Liver (tissue), 9 donors: ENCODE measurements around the gene ST6GALNAC4. TPM values are rescaled to one million over a fixed set of nuclear protein-coding genes. Genes with fewer than 3 reads are reported as not detected.

Experiments
- DNase-seq: peaks from one replicate; pipeline ENCODE4 v3.0.0-alpha.2; 2017; ENCODE audit warnings: low spot score
- H3K27ac ChIP-seq, 2 donors: one replicate each; pipeline ENCODE4 v1.7.0; 2013; ENCODE audit warnings: inconsistent platforms in 2 of 2, low read length in 2 of 2, control low read depth in 1 of 2, low read depth in 1 of 2, mild to moderate bottlenecking in 1 of 2
- H3K27me3 ChIP-seq, 4 donors: one replicate each; pipeline versions ENCODE4 v1.6.1 to v1.7.0; 2013; ENCODE audit warnings: low read length in 3 of 4, inconsistent platforms in 1 of 4, mild to moderate bottlenecking in 1 of 4, moderate library complexity in 1 of 4; ENCODE audit not compliant: control insufficient read depth in 4 of 4, insufficient read depth in 4 of 4
- H3K36me3 ChIP-seq, 4 donors: one replicate each; pipeline versions ENCODE4 v1.6.1 to v1.7.0; 2013; ENCODE audit warnings: low read length in 3 of 4, mild to moderate bottlenecking in 3 of 4, low read depth in 1 of 4, moderate library complexity in 1 of 4; ENCODE audit not compliant: control insufficient read depth in 4 of 4, insufficient read depth in 3 of 4
- H3K4me1 ChIP-seq, 4 donors: one replicate each; pipeline versions ENCODE4 v1.6.1 to v1.7.0; 2013; ENCODE audit warnings: low read length in 3 of 4, mild to moderate bottlenecking in 3 of 4, moderate library complexity in 1 of 4; ENCODE audit not compliant: control insufficient read depth in 4 of 4, insufficient read depth in 4 of 4
- H3K4me3 ChIP-seq, 3 donors: one replicate each; pipeline versions ENCODE4 v1.6.1 to v1.7.0; 2013; ENCODE audit warnings: low read length in 3 of 3, control low read depth in 1 of 3, low read depth in 1 of 3, mild to moderate bottlenecking in 1 of 3
- H3K9ac ChIP-seq, 2 donors: one replicate each; pipeline ENCODE4 v1.7.0; 2013; ENCODE audit warnings: low read length in 2 of 2, mild to moderate bottlenecking in 2 of 2, moderate library complexity in 2 of 2, control low read depth in 1 of 2, low read depth in 1 of 2
- H3K9me3 ChIP-seq, 4 donors: one replicate each; pipeline versions ENCODE4 v1.6.1 to v1.7.0; 2013; ENCODE audit warnings: low read length in 3 of 4; ENCODE audit not compliant: control insufficient read depth in 4 of 4
- ATF3 ChIP-seq: IDR thresholded peaks from 2 replicates; pipeline ENCODE4 v1.6.1; 2016; ENCODE audit warnings: antibody characterized with exemption
- EGR1 ChIP-seq, 2 donors: IDR thresholded peaks; 2 replicates each; pipeline ENCODE4 v1.6.1; 2016 to 2018; ENCODE audit warnings: antibody characterized with exemption in 2 of 2, low read depth in 2 of 2
- FOXA1 ChIP-seq: IDR thresholded peaks from 2 replicates; pipeline ENCODE4 v1.6.1; 2016; ENCODE audit warnings: antibody characterized with exemption
- FOXA2 ChIP-seq: IDR thresholded peaks from 2 replicates; pipeline ENCODE4 v1.6.1; 2016; ENCODE audit warnings: antibody characterized with exemption
- GABPA ChIP-seq, 2 donors: IDR thresholded peaks in 1 of 2; conservative IDR thresholded peaks in 1 of 2; 2 replicates each; pipeline ENCODE4 v1.6.1; 2016; ENCODE audit warnings: antibody characterized with exemption in 2 of 2, mild to moderate bottlenecking in 1 of 2, moderate library complexity in 1 of 2
- HNF4A ChIP-seq, 2 donors: conservative IDR thresholded peaks; 2 replicates each; pipeline ENCODE4 v1.6.1; 2016; ENCODE audit warnings: antibody characterized with exemption in 2 of 2, mild to moderate bottlenecking in 2 of 2
- HNF4G ChIP-seq: IDR thresholded peaks from 2 replicates; pipeline ENCODE4 v1.6.1; 2016; ENCODE audit warnings: antibody characterized with exemption
- JUND ChIP-seq, 2 donors: IDR thresholded peaks; 2 replicates each; pipeline ENCODE4 v1.6.1; 2016; ENCODE audit warnings: antibody characterized with exemption in 2 of 2
- NR2F2 ChIP-seq: IDR thresholded peaks from 2 replicates; pipeline ENCODE4 v1.6.1; 2016; ENCODE audit warnings: antibody characterized with exemption
- RAD21 ChIP-seq, 2 donors: IDR thresholded peaks; 2 replicates each; pipeline ENCODE4 v1.6.1; 2016; ENCODE audit warnings: antibody characterized with exemption in 2 of 2, mild to moderate bottlenecking in 2 of 2
- RXRA ChIP-seq, 2 donors: IDR thresholded peaks; 2 replicates each; pipeline ENCODE4 v1.6.1; 2017 to 2018; ENCODE audit warnings: antibody characterized with exemption in 2 of 2, mild to moderate bottlenecking in 1 of 2
- SP1 ChIP-seq: IDR thresholded peaks from 2 replicates; pipeline ENCODE4 v1.6.1; 2018; ENCODE audit warnings: antibody characterized with exemption, mild to moderate bottlenecking
- TAF1 ChIP-seq: conservative IDR thresholded peaks from 2 replicates; pipeline ENCODE4 v1.6.1; 2016; ENCODE audit warnings: antibody characterized with exemption, mild to moderate bottlenecking
- YY1 ChIP-seq: IDR thresholded peaks from 2 replicates; pipeline ENCODE4 v1.6.1; 2016; ENCODE audit warnings: antibody characterized with exemption, mild to moderate bottlenecking
- ZBTB33 ChIP-seq: IDR thresholded peaks from 2 replicates; pipeline ENCODE4 v1.6.1; 2016; ENCODE audit warnings: antibody characterized with exemption
- WGBS: extraction: QIAGEN DNeasy Blood & Tissue Kit; methylation state at CpG from one replicate; pipeline ENCODE4 v1.1.7; 2013; 5-methylcytosine and 5-hydroxymethylcytosine counted together
- polyA plus RNA-seq, 2 donors: library from polyadenylated mRNA; stranded (reverse) in 1 of 2; unstranded in 1 of 2; fragments of 200-250 nt in 1 of 2; fragments of >200 nt in 1 of 2; fragmentation: Nextera tagmentation in 1 of 2; extraction: Ambion mirVana in 1 of 2; gene quantifications; one replicate each; pipeline versions ENCODE4 v1.2.1 to v1.2.3, GENCODE V29; 2013 to 2015
- total RNA-seq, 2 donors: library from RNA; depleted of rRNA; stranded (reverse); fragments of >200 nt; gene quantifications; one replicate each; pipeline ENCODE4 v1.2.3, GENCODE V29; 2014
- TF ChIP-seq, protein P1 (sequence below): fragments of 150-350 bp; IDR thresholded peaks from 2 replicates; pipeline ENCODE4 v1.5.1; 2017; ENCODE audit warnings: improper control_type of control experiment, low read depth, low read length; ENCODE audit not compliant: missing input control
- TF ChIP-seq, protein P2 (sequence below): IDR thresholded peaks from 2 replicates; pipeline ENCODE4 v1.6.1; 2016; ENCODE audit warnings: antibody characterized with exemption
- TF ChIP-seq, protein P3 (sequence below): IDR thresholded peaks from 2 replicates; pipeline ENCODE4 v1.6.1; 2016; ENCODE audit warnings: antibody characterized with exemption, mild to moderate bottlenecking
- donor health status: healthy.
- donor health status: healthy.
- donor health status: healthy.
- donor health status: healthy.
- donor health status: healthy.

The ST6GALNAC4 gene
- total and polyA plus RNA-seq, 4 donors, result 2.5 to 83.7 (median 7.5) TPM

DNA sequence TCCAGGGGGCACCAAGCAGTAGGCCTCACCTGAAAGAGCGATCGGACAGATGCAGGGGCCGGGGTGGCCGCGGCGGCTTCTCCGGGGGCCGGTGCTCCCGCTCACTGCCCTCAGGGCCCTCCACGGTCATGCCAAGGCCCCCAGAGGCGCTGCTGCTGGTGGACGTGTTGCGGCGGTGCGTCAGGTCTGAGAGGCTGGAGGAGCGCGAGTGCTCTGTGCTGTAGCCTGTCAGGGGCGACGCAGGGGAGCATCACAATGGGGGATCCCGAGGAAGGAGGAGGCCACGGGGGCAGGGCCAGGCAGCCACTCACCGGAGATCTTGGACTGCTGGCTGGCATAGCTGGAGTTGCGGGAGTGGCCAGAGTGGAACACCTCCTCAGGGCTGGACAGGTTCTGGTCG, 28.5 kb upstream of the ST6GALNAC4 start:
- DNase-seq, result no peak
- no peak overlapping the region for H3K9ac ChIP-seq
- H3K36me3 ChIP-seq, result peaks cover 10 to 45% (median 17%) of the 10 kb centered on the region in 4 donors
- no peak overlapping the region for H3K4me3 ChIP-seq
- H3K27ac ChIP-seq, result no peak overlapping the region
- H3K27me3 ChIP-seq, result no peaks in the 10 kb centered on the region
- H3K4me1 ChIP-seq, result no peaks in the 10 kb centered on the region
- WGBS, result 93% methylated on average over 24 of the region's 24 CpGs
- no peaks in the 10 kb centered on the region for H3K9me3 ChIP-seq
- TF ChIP-seq ZBTB33 (no peak), EGR1 (IDR thresholded peaks at IDR 0.05; ENCODE audit: low read depth in 2 of 2) (no peak), FOXA1 (no peak), RAD21 (IDR thresholded peaks at IDR 0.05) (no peak), HNF4A (conservative IDR thresholded peaks at IDR 0.05) (no peak), SP1 (no peak), NR2F2 (no peak), ATF3 (no peak), GABPA (IDR thresholded peaks at IDR 0.05 in 1 of 2, conservative IDR thresholded peaks at IDR 0.05 in 1 of 2) (no peak), YY1 (no peak), JUND (IDR thresholded peaks at IDR 0.05) (no peak)
- TF ChIP-seq, protein P1, sequence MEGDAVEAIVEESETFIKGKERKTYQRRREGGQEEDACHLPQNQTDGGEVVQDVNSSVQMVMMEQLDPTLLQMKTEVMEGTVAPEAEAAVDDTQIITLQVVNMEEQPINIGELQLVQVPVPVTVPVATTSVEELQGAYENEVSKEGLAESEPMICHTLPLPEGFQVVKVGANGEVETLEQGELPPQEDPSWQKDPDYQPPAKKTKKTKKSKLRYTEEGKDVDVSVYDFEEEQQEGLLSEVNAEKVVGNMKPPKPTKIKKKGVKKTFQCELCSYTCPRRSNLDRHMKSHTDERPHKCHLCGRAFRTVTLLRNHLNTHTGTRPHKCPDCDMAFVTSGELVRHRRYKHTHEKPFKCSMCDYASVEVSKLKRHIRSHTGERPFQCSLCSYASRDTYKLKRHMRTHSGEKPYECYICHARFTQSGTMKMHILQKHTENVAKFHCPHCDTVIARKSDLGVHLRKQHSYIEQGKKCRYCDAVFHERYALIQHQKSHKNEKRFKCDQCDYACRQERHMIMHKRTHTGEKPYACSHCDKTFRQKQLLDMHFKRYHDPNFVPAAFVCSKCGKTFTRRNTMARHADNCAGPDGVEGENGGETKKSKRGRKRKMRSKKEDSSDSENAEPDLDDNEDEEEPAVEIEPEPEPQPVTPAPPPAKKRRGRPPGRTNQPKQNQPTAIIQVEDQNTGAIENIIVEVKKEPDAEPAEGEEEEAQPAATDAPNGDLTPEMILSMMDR, result no peak
- TF ChIP-seq, protein P2, sequence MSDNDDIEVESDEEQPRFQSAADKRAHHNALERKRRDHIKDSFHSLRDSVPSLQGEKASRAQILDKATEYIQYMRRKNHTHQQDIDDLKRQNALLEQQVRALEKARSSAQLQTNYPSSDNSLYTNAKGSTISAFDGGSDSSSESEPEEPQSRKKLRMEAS, result no peak

GRCh38 chr9:127944586-127945218, 27.9 kb upstream of the ST6GALNAC4 start:
- Histone ChIP-seq H3K36me3 (peaks cover 12 to 45% (median 16%) of the 10 kb centered on the region in 4 donors), H3K27me3 (no peaks in the 10 kb centered on the region), H3K4me3 (no peak overlapping the region), H3K27ac (no peak overlapping the region), H3K9ac (no peak overlapping the region), H3K4me1 (no peaks in the 10 kb centered on the region), H3K9me3 (no peaks in the 10 kb centered on the region)
- WGBS, result 94% methylated on average over 38 of the region's 38 CpGs
- no peak for DNase-seq
- no peak for TF ChIP-seq JUND (IDR thresholded peaks at IDR 0.05)
- no peak for TF ChIP-seq RXRA (IDR thresholded peaks at IDR 0.05)
- no peak for TF ChIP-seq SP1
- no peak for TF ChIP-seq FOXA1
- TF ChIP-seq NR2F2, result no peak
- no peak for TF ChIP-seq TAF1
- TF ChIP-seq ATF3, result no peak
- no peak for TF ChIP-seq EGR1 (IDR thresholded peaks at IDR 0.05; ENCODE audit: low read depth in 2 of 2)
- no peak for TF ChIP-seq HNF4A (conservative IDR thresholded peaks at IDR 0.05)
- TF ChIP-seq GABPA (IDR thresholded peaks at IDR 0.05 in 1 of 2, conservative IDR thresholded peaks at IDR 0.05 in 1 of 2), result no peak
- TF ChIP-seq HNF4G, result no peak
- TF ChIP-seq, protein P3, sequence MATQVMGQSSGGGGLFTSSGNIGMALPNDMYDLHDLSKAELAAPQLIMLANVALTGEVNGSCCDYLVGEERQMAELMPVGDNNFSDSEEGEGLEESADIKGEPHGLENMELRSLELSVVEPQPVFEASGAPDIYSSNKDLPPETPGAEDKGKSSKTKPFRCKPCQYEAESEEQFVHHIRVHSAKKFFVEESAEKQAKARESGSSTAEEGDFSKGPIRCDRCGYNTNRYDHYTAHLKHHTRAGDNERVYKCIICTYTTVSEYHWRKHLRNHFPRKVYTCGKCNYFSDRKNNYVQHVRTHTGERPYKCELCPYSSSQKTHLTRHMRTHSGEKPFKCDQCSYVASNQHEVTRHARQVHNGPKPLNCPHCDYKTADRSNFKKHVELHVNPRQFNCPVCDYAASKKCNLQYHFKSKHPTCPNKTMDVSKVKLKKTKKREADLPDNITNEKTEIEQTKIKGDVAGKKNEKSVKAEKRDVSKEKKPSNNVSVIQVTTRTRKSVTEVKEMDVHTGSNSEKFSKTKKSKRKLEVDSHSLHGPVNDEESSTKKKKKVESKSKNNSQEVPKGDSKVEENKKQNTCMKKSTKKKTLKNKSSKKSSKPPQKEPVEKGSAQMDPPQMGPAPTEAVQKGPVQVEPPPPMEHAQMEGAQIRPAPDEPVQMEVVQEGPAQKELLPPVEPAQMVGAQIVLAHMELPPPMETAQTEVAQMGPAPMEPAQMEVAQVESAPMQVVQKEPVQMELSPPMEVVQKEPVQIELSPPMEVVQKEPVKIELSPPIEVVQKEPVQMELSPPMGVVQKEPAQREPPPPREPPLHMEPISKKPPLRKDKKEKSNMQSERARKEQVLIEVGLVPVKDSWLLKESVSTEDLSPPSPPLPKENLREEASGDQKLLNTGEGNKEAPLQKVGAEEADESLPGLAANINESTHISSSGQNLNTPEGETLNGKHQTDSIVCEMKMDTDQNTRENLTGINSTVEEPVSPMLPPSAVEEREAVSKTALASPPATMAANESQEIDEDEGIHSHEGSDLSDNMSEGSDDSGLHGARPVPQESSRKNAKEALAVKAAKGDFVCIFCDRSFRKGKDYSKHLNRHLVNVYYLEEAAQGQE, result no peak
- TF ChIP-seq RAD21 (IDR thresholded peaks at IDR 0.05), result no peak
- no peak for TF ChIP-seq YY1
- no peak for TF ChIP-seq ZBTB33
- TF ChIP-seq, protein P1, result no peak
- TF ChIP-seq FOXA2, result no peak
